IMR-90 (cell line): ENCODE results near the gene MAGI2. TPM values are rescaled to one million over a fixed set of nuclear protein-coding genes. Genes with fewer than 3 reads are reported as not detected.

ENCODE experiments used
- ATAC-seq: fragments of 200-7000 bp; cut with Tn5 transposase; 2 replicates; pipeline ENCODE4 v1.9.1; 2020; ENCODE audit warnings: low read depth, mild to moderate bottlenecking, moderate library complexity
- BruUV-seq: library from RNA; stranded (reverse); fragments of 400-500 nt; replicated peaks from 2 replicates; lab custom pipeline; 2021; lab: Mats Ljungman, UMichigan
- CTCF ChIA-PET: fragments of 300-600 bp; formaldehyde crosslinking; extraction: SDS; loops from one replicate; lab custom pipeline; 2021; ENCODE audit warnings: antibody characterized with exemption; lab: Yijun Ruan, JAX
- POLR2A ChIA-PET: fragments of 300-600 bp; sonication (Branson Sonifier 250); formaldehyde crosslinking; loops from one replicate; lab custom pipeline; 2022; ENCODE audit warnings: antibody characterized with exemption; ENCODE audit not compliant: unreplicated experiment; lab: Charles Lee
- DNase-seq: peaks from one replicate; pipeline ENCODE4 v3.0.0; 2013
- H2AFZ ChIP-seq: replicated peaks from 2 replicates; pipeline ENCODE3; 2013; ENCODE audit warnings: low read length, mild to moderate bottlenecking; ENCODE audit not compliant: poor library complexity
- H2AK5ac ChIP-seq: 2 replicates; pipeline ENCODE4 v1.6.1; 2013; ENCODE audit warnings: low read depth, low read length, inconsistent platforms
- H2AK9ac ChIP-seq: replicated peaks from 2 replicates; pipeline ENCODE3; 2013; ENCODE audit warnings: mild to moderate bottlenecking, low read depth, low read length, moderate library complexity; ENCODE audit not compliant: poor library complexity
- H2BK120ac ChIP-seq: 2 replicates; pipeline ENCODE4 v1.6.1; 2013; ENCODE audit warnings: low read depth, low read length, inconsistent platforms
- H2BK15ac ChIP-seq: 3 replicates; pipeline ENCODE4 v1.6.1; 2013; ENCODE audit warnings: low read depth, low read length, inconsistent platforms
- H2BK20ac ChIP-seq: 2 replicates; pipeline ENCODE4 v1.6.1; 2013; ENCODE audit warnings: low read depth, mild to moderate bottlenecking, inconsistent platforms, low read length, moderate library complexity
- H2BK5ac ChIP-seq: 2 replicates; pipeline ENCODE4 v1.6.1; 2013; ENCODE audit warnings: mild to moderate bottlenecking, low read depth, low read length, inconsistent platforms; ENCODE audit not compliant: poor library complexity, severe bottlenecking
- H3K14ac ChIP-seq: replicated peaks from 2 replicates; pipeline ENCODE4 v1.6.1; 2013; ENCODE audit warnings: low read depth, low read length, inconsistent platforms
- H3K18ac ChIP-seq: 2 replicates; pipeline ENCODE4 v1.6.1; 2013; ENCODE audit warnings: low read depth, low read length, control low read depth
- H3K23ac ChIP-seq: 2 replicates; pipeline ENCODE4 v1.6.1; 2013; ENCODE audit warnings: low read depth, low read length, inconsistent platforms
- H3K27ac ChIP-seq: 2 replicates; pipeline ENCODE4 v1.5.1; 2013; ENCODE audit warnings: mild to moderate bottlenecking, control low read depth, low read length; ENCODE audit not compliant: insufficient read depth
- H3K27me3 ChIP-seq: 2 replicates; pipeline ENCODE4 v1.6.1; 2013; ENCODE audit warnings: low read length; ENCODE audit not compliant: control insufficient read depth, insufficient read depth
- H3K36me3 ChIP-seq: 2 replicates; pipeline ENCODE4 v1.6.1; 2013; ENCODE audit warnings: low read length, mixed read lengths; ENCODE audit not compliant: control insufficient read depth, insufficient read depth
- H3K4ac ChIP-seq: 2 replicates; pipeline ENCODE4 v1.6.1; 2013; ENCODE audit warnings: low read depth, low read length, inconsistent platforms
- H3K4me1 ChIP-seq: 2 replicates; pipeline ENCODE4 v1.6.1; 2013; ENCODE audit warnings: low read length, mixed read lengths; ENCODE audit not compliant: control insufficient read depth, insufficient read depth
- H3K4me2 ChIP-seq: 2 replicates; pipeline ENCODE4 v1.6.1; 2013; ENCODE audit warnings: low read depth, mild to moderate bottlenecking, control low read depth, low read length, moderate library complexity
- H3K4me3 ChIP-seq: 2 replicates; pipeline ENCODE4 v1.5.1; 2013; ENCODE audit warnings: low read depth, mild to moderate bottlenecking, control low read depth, low read length, moderate library complexity; ENCODE audit not compliant: insufficient read depth
- H3K56ac ChIP-seq: 2 replicates; pipeline ENCODE4 v1.6.1; 2013; ENCODE audit warnings: low read length, inconsistent platforms; ENCODE audit not compliant: insufficient read depth; ENCODE audit errors: extremely low read depth
- H3K79me1 ChIP-seq, 2 experiments: 2 replicates each; pipeline ENCODE4 v1.6.1; 2013; ENCODE audit warnings: low read length in 2 of 2, inconsistent platforms in 1 of 2, low read depth in 1 of 2
- H3K9ac ChIP-seq: 2 replicates; pipeline ENCODE4 v1.6.1; 2013; ENCODE audit warnings: low read depth, low read length, control low read depth
- H3K9me1 ChIP-seq: 2 replicates; pipeline ENCODE4 v1.6.1; 2013; ENCODE audit warnings: low read length, inconsistent platforms; ENCODE audit not compliant: insufficient read depth
- H3K9me3 ChIP-seq: 2 replicates; pipeline ENCODE4 v1.6.1; 2013; ENCODE audit warnings: low read length; ENCODE audit not compliant: control insufficient read depth, insufficient read depth
- H4K20me1 ChIP-seq: 2 replicates; pipeline ENCODE4 v1.6.1; 2013; ENCODE audit warnings: low read length, inconsistent platforms; ENCODE audit not compliant: insufficient read depth
- H4K5ac ChIP-seq: 2 replicates; pipeline ENCODE4 v1.6.1; 2013; ENCODE audit warnings: mild to moderate bottlenecking, low read depth, low read length, control low read depth
- H4K8ac ChIP-seq, 2 experiments: 2 replicates each; pipeline ENCODE4 v1.6.1; 2013; ENCODE audit warnings: low read depth in 2 of 2, low read length in 2 of 2, control low read depth in 1 of 2, inconsistent platforms in 1 of 2
- H4K91ac ChIP-seq: 2 replicates; pipeline ENCODE4 v1.6.1; 2013; ENCODE audit warnings: low read depth, low read length, inconsistent platforms; ENCODE audit not compliant: insufficient read depth
- FOS ChIP-seq: fragments of 150-350 bp; IDR thresholded peaks from 2 replicates; pipeline ENCODE4 v1.6.1; 2016; ENCODE audit warnings: low read depth, low read length
- MAZ ChIP-seq: IDR thresholded peaks from 2 replicates; pipeline ENCODE4 v1.6.1; 2012; ENCODE audit warnings: low read depth, mild to moderate bottlenecking, low read length, improper control_type of control experiment, moderate library complexity, borderline replicate concordance
- WGBS, 2 experiments: methylation state at CpG; one replicate each; pipeline versions ENCODE4 v1.1.5 to v1.1.7; 2013; ENCODE audit warnings: missing lambda C conversion rate in 2 of 2; ENCODE audit not compliant: insufficient read length in 1 of 2; ENCODE audit errors: extremely low coverage in 2 of 2; 5-methylcytosine and 5-hydroxymethylcytosine counted together
- dilution Hi-C: fragments of 300-500 bp; cut with HindIII; formaldehyde crosslinking; loops from one replicate; pipeline ENCODE4 v1.14.3; 2018; ENCODE audit warnings: low sequenced_read_pairs; ENCODE audit not compliant: unreplicated experiment
- in situ Hi-C: fragments of 300-500 bp; cut with MboI; formaldehyde crosslinking; loops from 3 replicates; pipeline ENCODE4 v1.14.3; 2019; ENCODE audit warnings: low sequenced_read_pairs, inconsistent platforms, mixed read lengths
- intact Hi-C: fragments of 100-400 bp; cut with micrococcal nuclease; formaldehyde crosslinking; loops from 2 replicates; pipeline ENCODE4 v1.10.0; 2022
- polyA plus RNA-seq, 3 experiments: library from polyadenylated mRNA; depleted of rRNA; stranded (reverse); fragments of >200 nt; gene quantifications; 2 replicates each; pipeline ENCODE4 v1.2.3, GENCODE V29; 2012; ENCODE audit warnings: low replicate concordance in 1 of 3
- total RNA-seq: library from RNA; depleted of rRNA; stranded (reverse); fragments of >200 nt; gene quantifications from 2 replicates; pipeline ENCODE4 v1.2.3, GENCODE V29; 2012

The MAGI2 gene
- total and polyA plus RNA-seq, 2 of the 4 experiments (the other 2 are of a cell fraction): 2.5 to 17.9 TPM

- Histone ChIP-seq H3K79me1 (peaks cover 0 to 13% of the 10 kb centered on the region in 2 experiments; a peak in 2 of 4 replicates), H2BK20ac (no peak overlapping the region), H2BK120ac (0 out of 2 replicates have a peak overlapping the region, but pooled peaks have one; percentile 39), H3K9ac (peak overlapping the region; percentile 84), H2BK15ac (no peak overlapping the region), H3K27me3 (no peaks in the 10 kb centered on the region), H3K4me3 (peak overlapping the region; percentile 78), H3K14ac (peak overlapping the region; percentile 93), H3K9me3 (no peaks in the 10 kb centered on the region), H2AK9ac (peak overlapping the region; percentile 82), H3K9me1 (no peaks in the 10 kb centered on the region; the same call in 1 of the 2 replicates), H4K5ac (peak overlapping the region; percentile 92), H3K18ac (peak overlapping the region; percentile 63; the same call in 1 of the 2 replicates), H3K23ac (peak overlapping the region; percentile 98), H2BK5ac (no peak overlapping the region), H4K20me1 (no peaks in the 10 kb centered on the region), H3K4me1 (peaks cover 5% of the 10 kb centered on the region), H2AFZ (peak overlapping the region; percentile 94), H3K27ac (peak overlapping the region; percentile 82), H3K36me3 (no peaks in the 10 kb centered on the region), H4K8ac (peak overlapping the region; percentile 85 to 94), H4K91ac (peak overlapping the region; percentile 71; the same call in 1 of the 2 replicates), H2AK5ac (peak overlapping the region; percentile 72), H3K4me2 (peak overlapping the region; percentile 75), H3K4ac (peak overlapping the region; percentile 85), H3K56ac (no peak overlapping the region)
- BruUV-seq: TSS peak; percentile 65
- 3% methylated on average over 24 of the region's 51 CpGs; no CpG with 5 or more reads in 1 of the 2 experiments for WGBS, 2 experiments
- ATAC-seq: peak; percentile 2; the same call in 1 of the 2 replicates
- POLR2A ChIA-PET: no interaction called here
- in situ Hi-C loops: no loop called here
- dilution Hi-C loops: no loop called here
- CTCF ChIA-PET: no interaction called here
- intact Hi-C loops: loop anchor here (2.0 to 5.0 kb wide), 2 partner anchors 78 to 362 kb away; no protein-coding TSS in a partner anchor
- DNase-seq: peak; percentile 43
- TF ChIP-seq FOS (no peak), MAZ (no peak)
Measured at GRCh38 chr7:78018641-78019446, 1434.6 kb downstream of the MAGI2 start.
